HEK293 (cell line): ENCODE results near the gene POU2AF1.
"Not testable (repeated sequence)": the region's sequence is repeated elsewhere in the genome, so short reads cannot be mapped to it uniquely, and the experiment has no call there.

Source experiments
- CTCF ChIA-PET: fragments of 350-600 bp; formaldehyde crosslinking; extraction: SDS; loops from one replicate; lab custom pipeline; 2021; ENCODE audit warnings: antibody characterized with exemption; lab: Yijun Ruan, JAX
- POLR2A ChIA-PET: fragments of 300-600 bp; formaldehyde crosslinking; extraction: SDS; loops from one replicate; lab custom pipeline; 2020; ENCODE audit warnings: antibody characterized with exemption, inconsistent platforms; lab: Yijun Ruan, JAX
- H3K27ac ChIP-seq: fragments of 200-500 bp; sonication (Bioruptor generic); 2 replicates; pipeline ENCODE4 v1.5.1; 2014; ENCODE audit warnings: low read depth, low read length, control low read depth, inconsistent platforms; ENCODE audit errors: extremely low read depth
- H3K36me3 ChIP-seq, 2 experiments: fragments of 200-500 bp in 1 of 2; sonication (Bioruptor generic) in 1 of 2; 1 replicate in 1 of 2; 2 replicates in 1 of 2; pipeline ENCODE4 v1.5.1; 2014 to 2017; ENCODE audit warnings: inconsistent platforms in 2 of 2, low read length in 2 of 2; ENCODE audit not compliant: control insufficient read depth in 2 of 2, insufficient read depth in 1 of 2
- H3K4me1 ChIP-seq: fragments of 200-500 bp; sonication (Bioruptor generic); 2 replicates; pipeline ENCODE4 v1.5.1; 2014; ENCODE audit warnings: mild to moderate bottlenecking, low read length, inconsistent platforms; ENCODE audit not compliant: control insufficient read depth, insufficient read depth
- H3K4me3 ChIP-seq: 2 replicates; pipeline ENCODE4 v1.5.1; 2011; ENCODE audit warnings: low read depth, mild to moderate bottlenecking, control low read depth, low read length, moderate library complexity
- H3K9me3 ChIP-seq: fragments of 200-500 bp; sonication (Bioruptor generic); 2 replicates; pipeline ENCODE4 v1.5.1; 2014; ENCODE audit warnings: low read depth, low read length, inconsistent platforms; ENCODE audit not compliant: control insufficient read depth, insufficient read depth
- BCL6B ChIP-seq: fragments of 450-650 bp; formaldehyde crosslinking; IDR thresholded peaks from 2 replicates; pipeline ENCODE4 v1.5.1; 2017; ENCODE audit warnings: missing biosample characterization, missing genetic modification characterization
- GFI1B ChIP-seq: fragments of 450-650 bp; formaldehyde crosslinking; IDR thresholded peaks from 2 replicates; pipeline ENCODE4 v1.5.1; 2016; ENCODE audit warnings: missing biosample characterization, missing genetic modification characterization
- OSR2 ChIP-seq: fragments of 450-650 bp; formaldehyde crosslinking; IDR thresholded peaks from 2 replicates; pipeline ENCODE4 v1.5.1; 2016; ENCODE audit warnings: missing biosample characterization, missing genetic modification characterization
- PRDM2 ChIP-seq: fragments of 450-650 bp; formaldehyde crosslinking; IDR thresholded peaks from 2 replicates; pipeline ENCODE4 v1.5.1; 2016; ENCODE audit warnings: missing biosample characterization, missing genetic modification characterization, borderline replicate concordance
- REPIN1 ChIP-seq: fragments of 450-650 bp; formaldehyde crosslinking; IDR thresholded peaks from 2 replicates; pipeline ENCODE4 v1.5.1; 2017; ENCODE audit warnings: missing biosample characterization, missing genetic modification characterization, low read depth
- SP3 ChIP-seq: fragments of 450-650 bp; formaldehyde crosslinking; IDR thresholded peaks from 2 replicates; pipeline ENCODE4 v1.5.1; 2016; ENCODE audit warnings: missing biosample characterization, missing genetic modification characterization
- YY2 ChIP-seq: fragments of 450-650 bp; formaldehyde crosslinking; IDR thresholded peaks from 2 replicates; pipeline ENCODE4 v1.5.1; 2016; ENCODE audit warnings: missing biosample characterization, missing genetic modification characterization
- ZFP3 ChIP-seq: fragments of 450-650 bp; formaldehyde crosslinking; IDR thresholded peaks from 2 replicates; pipeline ENCODE4 v1.5.1; 2016; ENCODE audit warnings: low read depth, missing biosample characterization, missing genetic modification characterization
- ZNF18 ChIP-seq: fragments of 450-650 bp; formaldehyde crosslinking; IDR thresholded peaks from 2 replicates; pipeline ENCODE4 v1.5.1; 2016; ENCODE audit warnings: missing biosample characterization, missing genetic modification characterization
- ZNF266 ChIP-seq: fragments of 450-650 bp; formaldehyde crosslinking; IDR thresholded peaks from 2 replicates; pipeline ENCODE4 v1.5.1; 2016; ENCODE audit warnings: missing biosample characterization, missing genetic modification characterization, low read depth
- ZNF623 ChIP-seq: fragments of 450-650 bp; formaldehyde crosslinking; IDR thresholded peaks from 2 replicates; pipeline ENCODE4 v1.5.1; 2016; ENCODE audit warnings: missing biosample characterization, missing genetic modification characterization
- ZNF768 ChIP-seq: fragments of 450-650 bp; formaldehyde crosslinking; IDR thresholded peaks from 2 replicates; pipeline ENCODE4 v1.5.1; 2018; ENCODE audit warnings: missing biosample characterization, mild to moderate bottlenecking, missing genetic modification characterization
- ZSCAN5A ChIP-seq: fragments of 450-650 bp; formaldehyde crosslinking; IDR thresholded peaks from 2 replicates; pipeline ENCODE4 v1.5.1; 2016; ENCODE audit warnings: missing biosample characterization, missing genetic modification characterization

Gene POU2AF1

GRCh38 chr11:111320728-111321568 lies 58.1 kb downstream of the POU2AF1 start:
- Histone ChIP-seq H3K4me1 (no peaks in the 10 kb centered on the region), H3K36me3 (no peaks in the 10 kb centered on the region), H3K9me3 (no peaks in the 10 kb centered on the region), H3K4me3 (no peak overlapping the region), H3K27ac (no peak overlapping the region)
- POLR2A ChIA-PET: interaction anchor here (1.2 kb wide), 1 partner anchor 17 kb away, joined by 5 read pairs; no protein-coding TSS in a partner anchor
- no peak for TF ChIP-seq ZSCAN5A (tag by site-specific recombination)
- no peak for TF ChIP-seq ZNF623 (tag by site-specific recombination)
- no peak for TF ChIP-seq REPIN1 (tag by site-specific recombination)
- TF ChIP-seq BCL6B (tag by site-specific recombination): no peak
- no peak for TF ChIP-seq SP3 (tag by site-specific recombination)
- no peak for TF ChIP-seq ZNF266 (tag by site-specific recombination)
- no peak for TF ChIP-seq YY2 (tag by site-specific recombination)
- TF ChIP-seq GFI1B: no peak
- TF ChIP-seq PRDM2 (tag by site-specific recombination): no peak
- TF ChIP-seq ZFP3 (tag by site-specific recombination): no peak
- no peak for TF ChIP-seq ZNF768 (tag by site-specific recombination)
- no peak for TF ChIP-seq ZNF18
- no peak for TF ChIP-seq OSR2 (tag by site-specific recombination)
- CTCF ChIA-PET: no interaction called here

- CTCF ChIA-PET, H3K9me3 ChIP-seq, H3K4me3 ChIP-seq, H3K4me1 ChIP-seq, H3K36me3 ChIP-seq, H3K27ac ChIP-seq: not testable (repeated sequence)
- POLR2A ChIA-PET: interaction anchor here (1.2 kb wide), 1 partner anchor 17 kb away, joined by 5 read pairs; no protein-coding TSS in a partner anchor
Observed at GRCh38 chr11:111320199-111320598, 58.9 kb downstream of the POU2AF1 start.
